ENCODE results near the gene AMZ1. TPM values are rescaled to one million over a fixed set of nuclear protein-coding genes. Genes with fewer than 3 reads are reported as not detected.
A peak's percentile ranks its signal among the peaks of the same experiment; 100 is the strongest.
"Not testable (repeated sequence)": the region's sequence is repeated elsewhere in the genome, so short reads cannot be mapped to it uniquely, and the experiment has no call there.

AMZ1 gene
- total RNA-seq, 2 donors from 2014 or later, result not detected

- Mint-ChIP-seq H3K27me3 (peaks cover 0 to 16% of the 10 kb centered on the region in 2 donors), H3K4me3 (no peak overlapping the region), H3K27ac (no peak overlapping the region), H3K9me3 (no peaks in the 10 kb centered on the region), H3K36me3 (no peaks in the 10 kb centered on the region), H3K4me1 (ENCODE audit: low read depth in 2 of 2) (peaks cover 17 to 24% of the 10 kb centered on the region in 2 donors)
- DNase-seq (ENCODE audit: low spot score) (no peak), ATAC-seq (no peak)
Observed at GRCh38 chr7:2721842-2722241, 33.8 kb downstream of the AMZ1 start.

GRCh38 chr7:2722591-2722990 lies 34.6 kb downstream of the AMZ1 start:
- DNase-seq (ENCODE audit: low spot score) (no peak), ATAC-seq (no peak)
- Mint-ChIP-seq H3K4me1 (ENCODE audit: low read depth in 2 of 2) (peaks cover 12 to 22% of the 10 kb centered on the region in 2 donors), H3K36me3 (no peaks in the 10 kb centered on the region), H3K27me3 (peaks cover 0 to 14% of the 10 kb centered on the region in 2 donors), H3K9me3 (no peaks in the 10 kb centered on the region), H3K27ac (no peak overlapping the region), H3K4me3 (no peak overlapping the region)

- H3K9me3 Mint-ChIP-seq, result no peaks in the 10 kb centered on the region
- peaks cover 0 to 12% of the 10 kb centered on the region in 2 donors for H3K27me3 Mint-ChIP-seq
- DNase-seq (ENCODE audit: low spot score), result no peak
- H3K27ac Mint-ChIP-seq, result no peak overlapping the region
- peaks cover 6 to 15% of the 10 kb centered on the region in 2 donors for H3K4me1 Mint-ChIP-seq (ENCODE audit: low read depth in 2 of 2)
- no peak overlapping the region for H3K4me3 Mint-ChIP-seq
- no peaks in the 10 kb centered on the region for H3K36me3 Mint-ChIP-seq
- ATAC-seq, result no peak
Observed at GRCh38 chr7:2723138-2723850, 35.3 kb downstream of the AMZ1 start.

GRCh38 chr7:2724036-2724435 lies 36.0 kb downstream of the AMZ1 start:
- H3K27me3 Mint-ChIP-seq; H3K9me3 Mint-ChIP-seq; H3K4me1 Mint-ChIP-seq (ENCODE audit: low read depth in 2 of 2); ATAC-seq; DNase-seq (ENCODE audit: low spot score); H3K36me3 Mint-ChIP-seq; H3K4me3 Mint-ChIP-seq; H3K27ac Mint-ChIP-seq: not testable (repeated sequence)

GRCh38 chr7:2724453-2725177 lies 36.6 kb downstream of the AMZ1 start:
- Mint-ChIP-seq H3K4me3 (no peak overlapping the region), H3K27me3 (peaks cover 0 to 7% of the 10 kb centered on the region in 2 donors), H3K36me3 (no peaks in the 10 kb centered on the region), H3K4me1 (ENCODE audit: low read depth in 2 of 2) (peaks cover 6 to 9% of the 10 kb centered on the region in 2 donors), H3K27ac (no peak overlapping the region), H3K9me3 (no peaks in the 10 kb centered on the region)
- ATAC-seq, result no peak
- DNase-seq (ENCODE audit: low spot score), result no peak

GRCh38 chr7:2725178-2726105 lies 37.4 kb downstream of the AMZ1 start:
- ATAC-seq (no peak), DNase-seq (ENCODE audit: low spot score) (no peak)
- Mint-ChIP-seq H3K27me3 (peaks cover 0 to 4% of the 10 kb centered on the region in 2 donors), H3K27ac (no peak overlapping the region), H3K4me1 (ENCODE audit: low read depth in 2 of 2) (peaks cover 5 to 6% of the 10 kb centered on the region in 2 donors), H3K9me3 (no peaks in the 10 kb centered on the region), H3K4me3 (no peak overlapping the region), H3K36me3 (peaks cover 5% of the 10 kb centered on the region)

GRCh38 chr7:2726316-2727018 lies 38.5 kb downstream of the AMZ1 start:
- no peaks in the 10 kb centered on the region for H3K27me3 Mint-ChIP-seq
- H3K36me3 Mint-ChIP-seq, result peaks cover 5% of the 10 kb centered on the region
- ATAC-seq (no peak), DNase-seq (ENCODE audit: low spot score) (no peak)
- H3K4me3 Mint-ChIP-seq, result no peak overlapping the region
- H3K9me3 Mint-ChIP-seq, result no peaks in the 10 kb centered on the region
- no peak overlapping the region for H3K27ac Mint-ChIP-seq
- H3K4me1 Mint-ChIP-seq (ENCODE audit: low read depth in 2 of 2), result peaks cover 0 to under 1% of the 10 kb centered on the region in 2 donors

- H3K27ac Mint-ChIP-seq; H3K9me3 Mint-ChIP-seq; DNase-seq (ENCODE audit: low spot score); H3K4me3 Mint-ChIP-seq; H3K27me3 Mint-ChIP-seq; H3K4me1 Mint-ChIP-seq (ENCODE audit: low read depth in 2 of 2); H3K36me3 Mint-ChIP-seq; ATAC-seq: not testable (repeated sequence)
Observed at GRCh38 chr7:2727206-2727605, 39.2 kb downstream of the AMZ1 start.

GRCh38 chr7:2728316-2729030 lies 40.5 kb downstream of the AMZ1 start:
- no peaks in the 10 kb centered on the region for H3K27me3 Mint-ChIP-seq

GRCh38 chr7:2729031-2729892 lies 41.3 kb downstream of the AMZ1 start:
- ATAC-seq (no peak), DNase-seq (ENCODE audit: low spot score) (peak; percentile 54)
- H3K27ac Mint-ChIP-seq, result no peak overlapping the region
- no peaks in the 10 kb centered on the region for H3K9me3 Mint-ChIP-seq
- H3K36me3 Mint-ChIP-seq, result peaks cover 5% of the 10 kb centered on the region
- H3K4me3 Mint-ChIP-seq, result no peak overlapping the region
- peaks cover 5 to 12% of the 10 kb centered on the region in 2 donors for H3K4me1 Mint-ChIP-seq (ENCODE audit: low read depth in 2 of 2)
- no peaks in the 10 kb centered on the region for H3K27me3 Mint-ChIP-seq

More at GRCh38 chr7:2728316-2729030, 40.5 kb downstream of the AMZ1 start:
- DNase-seq (ENCODE audit: low spot score), result no peak
- Mint-ChIP-seq H3K4me1 (ENCODE audit: low read depth in 2 of 2) (peaks cover 0 to 8% of the 10 kb centered on the region in 2 donors), H3K4me3 (no peak overlapping the region), H3K27ac (no peak overlapping the region), H3K9me3 (no peaks in the 10 kb centered on the region), H3K36me3 (peaks cover 5% of the 10 kb centered on the region)
- ATAC-seq, result no peak

GRCh38 chr7:2729893-2730716 lies 42.1 kb downstream of the AMZ1 start:
- Mint-ChIP-seq H3K9me3 (no peaks in the 10 kb centered on the region), H3K4me1 (ENCODE audit: low read depth in 2 of 2) (peaks cover 8 to 18% of the 10 kb centered on the region in 2 donors), H3K27me3 (peaks cover 0 to 2% of the 10 kb centered on the region in 2 donors), H3K27ac (no peak overlapping the region), H3K4me3 (no peak overlapping the region), H3K36me3 (peaks cover 5% of the 10 kb centered on the region)
- no peak for DNase-seq (ENCODE audit: low spot score)
- no peak for ATAC-seq

Measured in natural killer cell treated with Interleukin-12 subunit alpha and Interleukin-12 subunit beta and Interleukin-15 and Interleukin-18, amount 100 ng/mL, for 72 hours (primary cell).